ENCODE results near the gene SORBS1.

DNA sequence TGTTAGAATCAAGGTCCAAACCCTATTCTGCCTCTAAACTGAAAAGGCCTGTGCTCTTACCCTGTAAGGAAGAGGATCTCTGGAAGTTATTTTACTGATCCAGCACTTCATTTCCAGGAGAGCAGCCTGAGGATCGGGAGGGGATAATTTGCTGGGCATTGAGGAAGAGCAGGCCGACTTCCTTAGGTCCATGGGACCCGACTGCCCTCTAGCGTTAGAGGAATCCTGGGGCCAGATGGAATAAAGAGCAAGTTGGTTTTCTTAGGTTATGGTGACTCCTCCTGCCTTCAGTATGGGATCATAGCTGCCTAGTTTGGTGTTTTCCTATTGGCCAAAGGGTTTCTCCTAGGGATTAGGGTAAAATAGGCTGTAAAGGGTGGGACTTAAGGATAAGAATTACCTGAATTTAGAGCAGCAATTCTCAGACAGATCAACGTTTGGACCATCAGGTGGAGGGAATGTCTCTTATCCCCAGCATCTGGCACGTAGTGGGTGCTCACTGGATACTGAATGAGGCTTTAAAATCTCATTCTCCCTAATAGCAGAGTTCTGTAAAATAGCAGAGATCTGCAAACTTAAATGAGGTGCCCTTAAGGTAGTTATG lies 40.0 kb upstream of the SORBS1 start:
- TF ChIP-seq POLR2A (IDR thresholded peaks at IDR 0.05; ENCODE audit: low read length) (no peak), GATA1 (IDR thresholded peaks at IDR 0.05; ENCODE audit: low read depth, low read length) (no peak)
